ENCODE measurements around the gene SORD.

SORD gene

GRCh38 chr15:45113380-45113990 is 90.5 kb downstream of the SORD start:
- DNase-seq = no peak
- intact Hi-C loops (cut with DNase I; ENCODE audit: low total_unique reads) = no loop called here
- no peak overlapping the region for H3K27ac ChIP-seq
- no peak overlapping the region for H3K4me3 ChIP-seq
- H3K27me3 ChIP-seq = peaks cover 0 to 89% of the 10 kb centered on the region in 2 donors
- H3K4me1 ChIP-seq = peaks cover 0 to 46% (median 36%) of the 10 kb centered on the region in 4 donors
- no peak for TF ChIP-seq CTCF (IDR thresholded peaks at IDR 0.05)
- H3K36me3 ChIP-seq = no peaks in the 10 kb centered on the region
- H3K9me3 ChIP-seq = no peaks in the 10 kb centered on the region

GRCh38 chr15:45114076-45114750 is 91.2 kb downstream of the SORD start, which contains the start of the genes DUOX2 and DUOXA2:
Gene DUOX2, minus strand, starts transcription at chr15:45114172. Its CDS starts 761 bp downstream, at chr15:45113411.
Gene DUOXA2, plus strand, starts transcription at chr15:45114326. Its CDS starts 280 bp downstream, at chr15:45114606.
- no peak for DNase-seq
- Histone ChIP-seq H3K9me3 (no peaks in the 10 kb centered on the region), H3K27me3 (peaks cover 0 to 91% of the 10 kb centered on the region in 2 donors), H3K4me1 (peaks cover 0 to 46% (median 36%) of the 10 kb centered on the region in 4 donors), H3K4me3 (no peak within 1 kb of the TSS), H3K27ac (no peak within 1 kb of the TSS), H3K36me3 (no peaks in the 10 kb centered on the region)
- TF ChIP-seq CTCF (IDR thresholded peaks at IDR 0.05) = no peak
- intact Hi-C loops (cut with DNase I; ENCODE audit: low total_unique reads) = no loop called here

DNA sequence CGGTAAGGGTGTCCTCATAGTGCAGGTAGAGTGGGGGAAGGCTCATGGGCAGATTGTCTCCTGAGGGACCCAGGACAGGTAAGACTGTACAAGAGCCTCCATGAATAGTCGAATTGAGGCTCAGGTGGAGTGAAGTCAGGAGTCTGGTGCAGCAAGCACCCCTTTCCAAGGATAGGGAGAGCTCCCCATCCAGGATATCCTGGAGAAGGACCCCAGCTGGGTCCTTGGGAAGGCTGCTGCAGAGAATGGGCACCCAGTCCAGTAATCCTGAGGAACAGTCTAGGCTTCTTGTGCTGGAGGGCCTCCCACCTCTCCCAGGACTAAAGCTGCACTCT is 91.7 kb downstream of the SORD start:
- H3K27ac ChIP-seq = no peak overlapping the region
- H3K27me3 ChIP-seq = peaks cover 0 to 91% of the 10 kb centered on the region in 2 donors
- intact Hi-C loops (cut with DNase I; ENCODE audit: low total_unique reads) = no loop called here
- no peak overlapping the region for H3K4me3 ChIP-seq
- TF ChIP-seq CTCF (IDR thresholded peaks at IDR 0.05) = no peak
- no peaks in the 10 kb centered on the region for H3K9me3 ChIP-seq
- H3K36me3 ChIP-seq = no peaks in the 10 kb centered on the region
- peaks cover 0 to 46% (median 36%) of the 10 kb centered on the region in 4 donors for H3K4me1 ChIP-seq
- DNase-seq = no peak

GRCh38 chr15:45115312-45115820 is 92.4 kb downstream of the SORD start:
- no peak for DNase-seq
- Histone ChIP-seq H3K27me3 (peaks cover 0 to 91% of the 10 kb centered on the region in 2 donors), H3K4me3 (no peak overlapping the region), H3K27ac (no peak overlapping the region), H3K9me3 (no peaks in the 10 kb centered on the region), H3K36me3 (no peaks in the 10 kb centered on the region), H3K4me1 (peaks cover 0 to 46% (median 36%) of the 10 kb centered on the region in 4 donors)
- no peak for TF ChIP-seq CTCF (IDR thresholded peaks at IDR 0.05)
- intact Hi-C loops (cut with DNase I; ENCODE audit: low total_unique reads) = no loop called here

- H3K27me3 ChIP-seq = peaks cover 0 to 93% of the 10 kb centered on the region in 2 donors
- no peaks in the 10 kb centered on the region for H3K36me3 ChIP-seq
- H3K9me3 ChIP-seq = no peaks in the 10 kb centered on the region
- no peak overlapping the region for H3K27ac ChIP-seq
- DNase-seq = no peak
- intact Hi-C loops (cut with DNase I; ENCODE audit: low total_unique reads) = no loop called here
- no peak for TF ChIP-seq CTCF (IDR thresholded peaks at IDR 0.05)
- H3K4me1 ChIP-seq = peaks cover 0 to 46% (median 36%) of the 10 kb centered on the region in 4 donors
- H3K4me3 ChIP-seq = no peak overlapping the region
Observed at GRCh38 chr15:45116006-45116481, 93.0 kb downstream of the SORD start.

Data from tibial artery (tissue), 4 donors.